HG03342 (cell line): Measurements from ENCODE around the gene ZDHHC8.
"Not testable (repeated sequence)": the region's sequence is repeated elsewhere in the genome, so short reads cannot be mapped to it uniquely, and the experiment has no call there.

ENCODE experiments used
- ATAC-seq: cut with Tn5 transposase; IDR thresholded peaks from one replicate; pipeline ENCODE4 v1.9.1; 2021; ENCODE audit warnings: mild to moderate bottlenecking, moderate library complexity; ENCODE audit not compliant: unreplicated experiment

Gene ZDHHC8

DNA sequence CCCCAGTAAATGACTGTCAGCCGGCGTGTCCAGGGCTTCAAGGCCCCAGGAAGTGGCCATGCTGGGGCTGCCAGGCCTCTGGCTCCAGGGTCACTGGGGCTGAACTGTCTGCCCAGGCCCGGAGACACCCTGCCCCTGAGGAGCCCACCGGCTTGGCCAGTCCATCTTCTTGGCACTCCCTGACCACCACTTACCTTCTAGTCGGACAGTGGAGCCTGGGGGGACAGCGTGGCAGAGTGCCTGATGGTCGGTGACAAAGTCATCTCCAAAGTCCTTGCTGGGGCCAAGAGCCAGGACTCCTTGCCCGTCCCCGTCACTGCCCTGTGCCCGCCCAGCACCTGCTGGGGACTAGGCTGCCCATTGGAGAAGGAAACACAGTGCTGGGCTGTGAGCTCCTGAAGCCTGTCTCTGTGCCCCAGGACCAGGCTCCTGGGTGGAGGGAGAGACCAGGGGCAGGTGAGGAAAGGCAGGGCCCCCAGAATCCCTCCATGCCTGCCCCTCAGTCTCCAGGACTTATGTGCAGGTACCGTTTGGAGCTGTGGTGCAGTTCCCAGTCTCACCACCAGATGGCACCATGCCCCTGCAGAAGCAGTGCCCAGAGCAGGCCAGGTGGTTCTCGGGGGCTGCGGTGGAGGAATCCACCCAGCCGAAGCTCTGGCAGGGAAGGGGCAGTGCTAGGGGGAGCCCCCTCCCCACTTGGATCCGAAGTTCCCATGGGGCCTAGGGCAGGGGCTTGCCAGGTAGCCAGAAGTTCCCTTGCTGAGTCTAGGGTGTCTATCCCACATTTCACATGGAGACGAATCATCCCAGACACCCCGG, 25.2 kb downstream of the ZDHHC8 start:
- ATAC-seq: no peak

- ATAC-seq: no peak
Observed at GRCh38 chr22:20157430-20158183, 26.0 kb downstream of the ZDHHC8 start.

GRCh38 chr22:20158391-20159036, 26.9 kb downstream of the ZDHHC8 start:
- ATAC-seq: no peak

DNA sequence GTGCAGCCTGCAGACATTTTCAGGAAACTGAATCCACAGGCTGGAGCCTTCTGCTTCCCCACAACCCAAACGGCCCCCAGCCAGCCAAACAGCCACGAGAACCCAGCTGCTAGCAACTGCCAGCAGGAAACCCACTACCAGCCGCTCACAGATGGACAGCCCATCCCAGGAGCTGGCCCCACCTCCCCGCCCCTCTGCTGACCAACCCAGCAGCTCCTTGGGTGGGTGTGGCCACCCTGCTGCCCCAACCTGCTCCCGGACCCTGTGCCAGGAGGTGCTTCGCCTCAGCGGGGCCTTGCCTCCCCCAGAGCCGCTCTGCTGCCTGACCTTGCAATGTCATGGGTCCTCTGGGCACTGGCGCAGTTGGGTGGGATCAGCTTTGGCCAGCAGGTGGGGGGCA, 27.5 kb downstream of the ZDHHC8 start:
- ATAC-seq: no peak

DNA sequence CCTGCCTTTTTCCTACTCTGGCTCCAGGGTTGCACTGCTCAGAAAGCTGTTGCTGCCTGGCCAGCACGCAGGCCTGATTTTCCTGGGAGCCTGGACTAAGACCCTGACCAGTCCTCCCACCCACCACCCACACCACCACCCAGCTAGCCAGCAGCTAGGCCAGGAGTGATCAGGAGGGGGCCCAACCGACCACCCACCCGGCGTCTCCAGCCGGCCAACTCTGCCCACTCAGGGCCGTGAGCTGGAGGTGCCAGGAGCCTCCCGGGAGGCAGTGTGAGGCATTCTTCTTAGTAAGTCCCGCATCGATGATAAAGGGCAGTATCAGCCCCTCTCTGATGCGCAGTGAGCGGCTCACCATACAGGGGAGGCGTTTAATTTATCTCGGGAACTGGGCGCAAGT, 27.9 kb downstream of the ZDHHC8 start:
- ATAC-seq: not testable (repeated sequence)

- ATAC-seq: no peak
Observed at GRCh38 chr22:20160041-20160440, 28.4 kb downstream of the ZDHHC8 start.

- no peak for ATAC-seq
Observed at GRCh38 chr22:20164863-20165262, 33.3 kb downstream of the ZDHHC8 start.

GRCh38 chr22:20165421-20165820, 33.8 kb downstream of the ZDHHC8 start:
- ATAC-seq: no peak

- no peak for ATAC-seq
Observed at GRCh38 chr22:20165913-20166312, 34.3 kb downstream of the ZDHHC8 start.

- ATAC-seq: no peak
Observed at GRCh38 chr22:20166703-20167102, 35.1 kb downstream of the ZDHHC8 start.

GRCh38 chr22:20167643-20168322, 36.2 kb downstream of the ZDHHC8 start:
- ATAC-seq: no peak

- no peak for ATAC-seq
Observed at GRCh38 chr22:20169253-20169822, 37.7 kb downstream of the ZDHHC8 start.

DNA sequence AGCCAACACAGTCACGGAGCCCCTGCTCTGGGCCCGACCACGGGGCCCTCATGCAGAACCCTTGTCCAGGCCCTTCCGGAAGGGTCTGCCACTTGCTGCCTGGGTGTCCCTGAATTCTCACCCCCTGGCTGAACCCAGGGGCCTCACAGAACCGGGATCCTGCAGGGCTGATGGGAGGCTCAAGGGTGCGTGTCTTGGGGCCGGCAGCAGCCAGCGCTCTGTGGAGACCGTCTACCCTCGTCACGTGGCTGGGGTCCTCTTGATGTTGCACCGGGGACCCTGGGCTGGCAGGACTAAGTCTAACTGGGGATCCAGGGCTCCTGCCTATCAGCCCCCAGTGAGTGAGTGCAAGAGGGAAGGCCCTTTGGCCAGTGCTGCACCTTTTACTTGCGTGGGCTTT, 38.6 kb downstream of the ZDHHC8 start:
- ATAC-seq: no peak

DNA sequence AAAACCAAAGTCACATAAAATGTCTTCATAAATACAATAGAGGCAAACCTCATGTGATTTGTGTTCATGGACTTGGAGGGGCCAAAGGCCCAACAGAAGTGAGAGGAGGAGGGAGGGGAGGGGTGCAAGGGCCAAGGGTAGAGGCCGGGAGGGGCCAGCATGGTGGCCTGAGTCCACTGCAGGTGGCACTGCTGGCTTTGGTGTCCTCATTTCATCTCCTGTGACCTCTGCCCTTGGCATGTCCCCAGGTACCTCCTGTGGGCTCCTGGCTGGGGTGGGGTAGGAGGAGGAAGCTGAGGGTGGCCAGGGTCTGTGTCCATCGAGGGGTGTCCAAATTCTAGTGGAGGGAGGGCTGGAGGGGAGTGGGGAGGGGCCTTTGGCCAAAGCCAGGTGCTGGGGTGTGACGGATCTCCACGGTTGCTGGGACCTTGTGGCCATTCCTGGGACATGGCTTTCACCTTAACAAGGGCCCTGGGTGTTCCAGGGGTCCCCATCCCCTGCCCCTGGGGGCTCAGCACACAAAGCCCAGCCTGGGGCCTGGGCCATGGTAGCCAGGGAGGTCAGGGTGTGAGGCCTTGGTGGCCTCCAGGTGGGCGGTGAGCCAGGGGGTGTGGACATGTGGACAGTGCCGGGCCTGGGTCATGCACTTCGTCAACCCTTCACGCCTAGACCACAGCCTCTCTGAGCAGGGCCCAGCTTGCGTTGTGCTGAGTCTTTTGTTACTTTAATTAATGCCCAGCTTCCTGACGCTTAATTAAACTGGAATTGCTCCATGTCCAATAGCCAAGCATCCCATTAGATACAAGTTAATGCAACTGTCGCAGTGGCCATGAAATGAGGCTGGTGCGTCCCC, 39.9 kb downstream of the ZDHHC8 start:
- ATAC-seq: no peak

DNA sequence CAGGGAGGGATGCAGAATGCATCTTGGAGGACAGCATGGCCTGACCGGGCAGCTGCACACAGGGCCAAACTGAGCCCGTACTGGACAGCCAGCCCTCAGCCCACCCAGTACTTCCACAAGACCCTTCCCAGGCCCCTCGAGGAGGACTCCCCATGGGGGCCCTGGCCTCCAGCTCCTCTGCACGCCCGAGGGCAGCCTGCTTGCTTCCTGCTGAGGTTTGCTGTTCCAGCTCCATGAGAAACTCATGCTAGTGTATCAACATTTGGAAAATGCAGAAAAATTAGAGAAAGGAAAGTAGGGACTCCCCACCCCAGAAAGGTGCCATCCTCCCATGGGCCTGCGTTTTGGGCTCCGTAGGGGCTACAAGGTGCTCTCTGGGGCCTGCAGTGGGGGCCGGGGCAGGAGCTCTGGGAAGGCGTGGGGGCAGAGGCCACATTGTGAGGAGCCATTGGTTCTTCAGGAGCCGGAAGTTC, 40.6 kb downstream of the ZDHHC8 start:
- ATAC-seq: no peak

GRCh38 chr22:20173246-20173645, 41.6 kb downstream of the ZDHHC8 start:
- ATAC-seq: no peak

DNA sequence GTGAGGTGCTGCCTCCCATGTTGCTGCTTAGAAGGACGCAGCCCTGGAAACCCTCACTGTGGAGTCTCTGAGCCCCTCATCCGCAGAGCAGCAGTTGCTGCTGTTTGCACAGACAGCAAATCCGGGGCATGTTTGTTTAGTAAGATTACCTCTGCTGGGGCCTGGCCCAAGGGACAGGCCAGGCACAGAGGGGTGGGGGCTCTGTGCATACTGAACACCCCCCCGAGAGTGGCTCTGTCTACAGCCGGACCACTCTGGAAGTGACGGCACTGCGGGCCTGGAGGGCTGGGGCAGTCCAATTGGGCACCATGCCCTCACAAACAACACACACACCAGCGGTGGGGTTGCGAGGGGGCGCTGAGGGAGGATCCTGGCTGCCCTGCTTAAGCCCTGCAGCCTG, 42.2 kb downstream of the ZDHHC8 start:
- ATAC-seq: no peak

GRCh38 chr22:20174785-20175596, 43.4 kb downstream of the ZDHHC8 start:
- ATAC-seq: no peak

DNA sequence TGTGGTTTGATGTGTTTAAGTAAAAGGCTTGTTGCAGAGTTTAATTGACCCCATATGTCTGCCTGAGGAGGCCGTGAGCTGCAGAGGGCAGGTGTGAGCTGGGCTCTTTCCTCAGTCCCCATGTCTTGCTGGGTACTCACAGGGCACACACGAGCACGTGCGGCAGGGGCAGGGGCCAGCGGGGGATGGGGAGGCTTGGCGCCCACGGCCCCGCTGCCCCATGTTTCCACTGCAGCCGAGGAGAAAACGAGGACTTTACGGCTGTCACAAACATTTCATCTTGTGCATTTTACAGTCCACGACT, 43.9 kb downstream of the ZDHHC8 start:
- ATAC-seq: no peak
